Suprapubic skin (tissue), 4 donors: ENCODE measurements around the gene MYL6B.

Source experiments
- CTCF ChIP-seq, 2 donors: fragments of 200-600 bp in 1 of 2; fragments of 450-650 bp in 1 of 2; sonication (generic) in 1 of 2; IDR thresholded peaks; one replicate each; pipeline ENCODE4 v1.5.1; 2016 to 2019; ENCODE audit warnings: antibody characterized with exemption in 2 of 2, mild to moderate bottlenecking in 1 of 2, moderate library complexity in 1 of 2
- EP300 ChIP-seq: sonication (generic); formaldehyde crosslinking; IDR thresholded peaks from one replicate; pipeline ENCODE4 v1.6.1; 2017; ENCODE audit warnings: antibody characterized with exemption
- POLR2AphosphoS5 ChIP-seq, 3 donors: sonication (generic); formaldehyde crosslinking; IDR thresholded peaks; one replicate each; pipeline ENCODE4 v1.6.1; 2017; ENCODE audit warnings: antibody characterized with exemption in 3 of 3

GRCh38 chr12:56127888-56128669 is 24.3 kb upstream of the MYL6B start, which contains the start of gene ESYT1:
- TF ChIP-seq CTCF (IDR thresholded peaks at IDR 0.05): no peak
- TF ChIP-seq POLR2AphosphoS5 (IDR thresholded peaks at IDR 0.05): peak in 2 of 3 donors; percentile 43 to 69
- no peak for TF ChIP-seq EP300
